ENCODE measurements around the gene ZCCHC14. TPM values are rescaled to one million over a fixed set of nuclear protein-coding genes. Genes with fewer than 3 reads are reported as not detected.
"Not testable (repeated sequence)": the region's sequence is repeated elsewhere in the genome, so short reads cannot be mapped to it uniquely, and the experiment has no call there.

The ZCCHC14 gene
- total RNA-seq, 1 experiment from 2014 or later: 37.8 TPM

DNA sequence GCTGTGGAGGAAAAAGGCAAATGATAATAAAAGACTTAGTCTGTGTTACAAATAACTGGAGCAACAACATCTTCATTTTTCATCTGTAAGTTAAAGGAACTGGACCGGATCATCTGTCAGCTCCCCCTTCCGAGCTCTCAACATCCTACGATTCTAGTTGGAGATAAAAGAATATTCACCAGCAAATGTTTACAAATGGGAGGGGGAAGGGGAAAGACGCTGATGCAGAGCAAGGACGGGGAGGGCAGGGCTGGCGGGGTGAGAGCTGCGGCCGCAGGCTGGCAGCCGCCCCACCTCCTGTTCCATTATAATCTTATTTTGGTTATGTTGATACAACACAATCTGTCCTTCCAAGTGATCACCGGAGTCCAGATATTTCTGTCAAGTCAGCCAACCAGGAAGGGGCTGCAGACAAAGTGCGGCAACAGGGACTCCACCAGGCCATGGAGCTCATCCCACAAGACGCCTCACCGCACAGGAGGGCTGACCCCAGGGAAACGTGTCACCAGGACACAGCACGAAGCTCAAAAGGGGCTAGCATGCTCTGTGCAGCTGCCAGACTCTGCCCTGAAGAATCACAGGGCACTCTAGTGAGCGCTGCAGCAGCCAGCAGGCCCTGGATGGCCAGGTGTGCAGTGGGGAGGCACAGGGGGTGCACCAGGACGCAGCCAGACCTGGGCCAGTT lies 128.9 kb downstream of the ZCCHC14 start (continued):
- TF ChIP-seq, protein P1, sequence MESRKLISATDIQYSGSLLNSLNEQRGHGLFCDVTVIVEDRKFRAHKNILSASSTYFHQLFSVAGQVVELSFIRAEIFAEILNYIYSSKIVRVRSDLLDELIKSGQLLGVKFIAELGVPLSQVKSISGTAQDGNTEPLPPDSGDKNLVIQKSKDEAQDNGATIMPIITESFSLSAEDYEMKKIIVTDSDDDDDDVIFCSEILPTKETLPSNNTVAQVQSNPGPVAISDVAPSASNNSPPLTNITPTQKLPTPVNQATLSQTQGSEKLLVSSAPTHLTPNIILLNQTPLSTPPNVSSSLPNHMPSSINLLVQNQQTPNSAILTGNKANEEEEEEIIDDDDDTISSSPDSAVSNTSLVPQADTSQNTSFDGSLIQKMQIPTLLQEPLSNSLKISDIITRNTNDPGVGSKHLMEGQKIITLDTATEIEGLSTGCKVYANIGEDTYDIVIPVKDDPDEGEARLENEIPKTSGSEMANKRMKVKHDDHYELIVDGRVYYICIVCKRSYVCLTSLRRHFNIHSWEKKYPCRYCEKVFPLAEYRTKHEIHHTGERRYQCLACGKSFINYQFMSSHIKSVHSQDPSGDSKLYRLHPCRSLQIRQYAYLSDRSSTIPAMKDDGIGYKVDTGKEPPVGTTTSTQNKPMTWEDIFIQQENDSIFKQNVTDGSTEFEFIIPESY (IDR thresholded peaks at IDR 0.05; ENCODE audit: extremely low read depth, insufficient replicate concordance, low read length): no peak
- TF ChIP-seq ELF1 (IDR thresholded peaks at IDR 0.05; ENCODE audit: borderline replicate concordance, low read depth) (no peak), YY1 (IDR thresholded peaks at IDR 0.05; ENCODE audit: extremely low read depth, insufficient replicate concordance, low read depth, low read length) (no peak), POLR2A (IDR thresholded peaks at IDR 0.05; ENCODE audit: borderline replicate concordance, extremely low read depth, insufficient read depth, insufficient read length) (no peak), TCF7L2 (IDR thresholded peaks at IDR 0.05; ENCODE audit: borderline replicate concordance, extremely low read depth, insufficient read depth, insufficient read length) (no peak), SIN3A (IDR thresholded peaks at IDR 0.05; ENCODE audit: low read depth) (no peak), CEBPB (IDR thresholded peaks at IDR 0.05; ENCODE audit: low read depth) (no peak), ZNF274 (IDR thresholded peaks at IDR 0.05; ENCODE audit: low read depth, low read length) (no peak), ZFX (IDR thresholded peaks at IDR 0.05) (no peak)

DNA sequence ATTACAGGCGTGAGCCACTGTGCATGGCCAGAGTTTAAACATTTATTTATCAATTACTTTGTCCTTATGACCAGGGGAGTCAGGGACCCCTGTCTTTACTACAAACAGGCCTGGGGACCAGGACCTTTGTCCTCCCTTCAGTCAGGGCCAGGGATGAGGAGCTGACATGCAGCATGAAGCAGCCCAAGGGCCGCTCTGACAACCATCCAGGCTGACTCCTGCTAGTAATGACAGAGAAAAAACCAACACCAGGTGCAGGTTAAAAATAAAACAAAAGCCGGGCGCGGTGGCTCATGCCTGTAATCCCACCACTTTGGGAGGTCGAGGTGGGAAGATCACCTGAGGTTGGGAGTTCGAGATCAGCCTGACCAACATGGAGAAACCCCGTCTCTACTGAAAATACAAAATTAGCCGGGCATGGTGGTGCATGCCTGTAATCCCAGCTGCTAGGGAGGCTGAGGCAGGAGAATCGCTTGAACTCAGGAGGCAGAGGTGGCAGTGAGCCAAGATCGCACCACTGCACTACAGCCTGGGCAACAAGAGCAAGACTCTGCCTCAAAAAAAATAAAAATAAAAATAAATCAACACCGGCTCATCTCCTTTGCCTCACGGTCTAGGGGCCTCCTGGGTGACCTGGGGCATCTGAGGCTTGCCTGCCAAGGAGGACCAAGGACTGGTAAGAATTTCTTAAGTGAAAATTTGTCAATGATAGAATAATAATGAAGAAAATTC lies 129.8 kb downstream of the ZCCHC14 start:
- H3K27ac ChIP-seq (ENCODE audit: low read depth, low read length); H3K27me3 ChIP-seq (ENCODE audit: insufficient read depth, low read length); intact Hi-C loops (cut with micrococcal nuclease); ATAC-seq; H2AFZ ChIP-seq (ENCODE audit: low read depth, low read length, poor library complexity, severe bottlenecking); H3K4me1 ChIP-seq (ENCODE audit: control insufficient read depth in 1 of 2, insufficient read depth in 2 of 2, low read length in 2 of 2); BruUV-seq (replicated peaks); H3K4me2 ChIP-seq (ENCODE audit: low read length); H3K9me2 ChIP-seq (ENCODE audit: insufficient read depth); H3K4me3 ChIP-seq (replicated peaks in 1 of 2; ENCODE audit: low read depth in 1 of 2, low read length in 2 of 2); H4K20me1 ChIP-seq (ENCODE audit: insufficient read depth); RAD21 ChIA-PET (ENCODE audit: low non-redundant PET in 1 of 2, low total read pairs in 2 of 2, uncharacterized antibody in 2 of 2, unreplicated experiment in 2 of 2); H3K9ac ChIP-seq (ENCODE audit: low read length); DNase-seq (ENCODE audit: low read depth, low spot score); H3K9me3 ChIP-seq (ENCODE audit: control insufficient read depth in 1 of 2, insufficient read depth in 1 of 2, low read depth in 1 of 2, low read length in 2 of 2): not testable (repeated sequence)
- Histone ChIP-seq H3K79me2 (ENCODE audit: insufficient read depth, low read length) (peaks cover 73% of the 10 kb centered on the region), H3K36me3 (ENCODE audit: control insufficient read depth in 1 of 2, insufficient read depth in 2 of 2, low read length in 2 of 2) (peaks cover 15 to 43% of the 10 kb centered on the region in 2 experiments; a peak in 3 of 4 replicates)
- ChIA-PET POLR2A (interaction anchor here (1.3 kb wide), 1 partner anchor 46 kb away, joined by 3 read pairs; the partner anchor contains the start of gene C16orf95), CTCF (interaction anchor here (1.2 kb wide), 1 partner anchor 273 kb away, joined by 3 read pairs; no protein-coding TSS in a partner anchor)

Data from HCT116 (cell line).